ENCODE measurements around the gene HRK.
A peak's percentile ranks its signal among the peaks of the same experiment; 100 is the strongest.
"Not testable (repeated sequence)": the region's sequence is repeated elsewhere in the genome, so short reads cannot be mapped to it uniquely, and the experiment has no call there.

HRK gene

GRCh38 chr12:116818948-116819832 is 62.1 kb downstream of the HRK start:
- no peak for TF ChIP-seq CTCF (IDR thresholded peaks at IDR 0.05)
- no peak for TF ChIP-seq ZFX (IDR thresholded peaks at IDR 0.05; ENCODE audit: borderline replicate concordance)
- H3K27ac ChIP-seq: peak overlapping the region; percentile 90

GRCh38 chr12:116818341-116818856 is 62.8 kb downstream of the HRK start:
- TF ChIP-seq CTCF (IDR thresholded peaks at IDR 0.05): no peak
- no peak for TF ChIP-seq ZFX (IDR thresholded peaks at IDR 0.05; ENCODE audit: borderline replicate concordance)
- H3K27ac ChIP-seq: peak overlapping the region; percentile 90

GRCh38 chr12:116814766-116815165 is 66.5 kb downstream of the HRK start:
- H3K27ac ChIP-seq: not testable (repeated sequence)

- H3K27ac ChIP-seq: no peak overlapping the region
- TF ChIP-seq ZFX (IDR thresholded peaks at IDR 0.05; ENCODE audit: borderline replicate concordance) (no peak), CTCF (IDR thresholded peaks at IDR 0.05) (no peak)
Observed at GRCh38 chr12:116813271-116814041, 67.8 kb downstream of the HRK start.

- H3K27ac ChIP-seq: no peak overlapping the region
- TF ChIP-seq ZFX (IDR thresholded peaks at IDR 0.05; ENCODE audit: borderline replicate concordance) (no peak), CTCF (IDR thresholded peaks at IDR 0.05) (no peak)
Observed at GRCh38 chr12:116812238-116812637, 69.0 kb downstream of the HRK start.

- no peak overlapping the region for H3K27ac ChIP-seq
- TF ChIP-seq ZFX (IDR thresholded peaks at IDR 0.05; ENCODE audit: borderline replicate concordance) (no peak), CTCF (IDR thresholded peaks at IDR 0.05) (no peak)
Observed at GRCh38 chr12:116808113-116809105, 72.8 kb downstream of the HRK start.

GRCh38 chr12:116807546-116807945 is 73.7 kb downstream of the HRK start:
- TF ChIP-seq CTCF (IDR thresholded peaks at IDR 0.05) (no peak), ZFX (IDR thresholded peaks at IDR 0.05; ENCODE audit: borderline replicate concordance) (no peak)
- H3K27ac ChIP-seq: no peak overlapping the region

Data from 22Rv1 (cell line).